Hepatic stellate cell (primary cell): ENCODE measurements around the gene TFE3.

Source experiments
- DNase-seq: peaks from one replicate; pipeline ENCODE4 v3.0.0; 2011; ENCODE audit warnings: low spot score

Gene TFE3

GRCh38 chrX:49043220-49043986 lies at the start of gene TFE3:
Gene TFE3 (minus strand): TSS chrX:49043357. CDS start chrX:49043226, 131 bp downstream.
- DNase-seq = peak; percentile 93

GRCh38 chrX:49089553-49089952 lies 46.4 kb upstream of the TFE3 start:
- no peak for DNase-seq

- DNase-seq = no peak
Measured at GRCh38 chrX:49082271-49082871, 39.2 kb upstream of the TFE3 start.

GRCh38 chrX:49079489-49080428 lies 36.6 kb upstream of the TFE3 start, which contains the start of gene WDR45:
Gene WDR45 (minus strand): TSS chrX:49079887. CDS start chrX:49078095, 1,792 bp downstream.
- DNase-seq = peak; percentile 87

- DNase-seq = no peak
Measured at GRCh38 chrX:49077941-49078340, 34.8 kb upstream of the TFE3 start.

- DNase-seq = no peak
Measured at GRCh38 chrX:49075347-49075746, 32.2 kb upstream of the TFE3 start.

- DNase-seq = peak; percentile 92
Measured at GRCh38 chrX:49073601-49074575, 30.7 kb upstream of the TFE3 start, which contains the start of gene PRAF2. Gene PRAF2 (minus strand): TSS chrX:49074002. CDS start chrX:49073987, 15 bp downstream.

GRCh38 chrX:49072712-49073095 lies 29.5 kb upstream of the TFE3 start:
- DNase-seq = no peak

GRCh38 chrX:49071877-49072711 lies 28.9 kb upstream of the TFE3 start:
- DNase-seq = peak; percentile 91

GRCh38 chrX:49070988-49071387 lies 27.8 kb upstream of the TFE3 start:
- DNase-seq = no peak

- no peak for DNase-seq
Measured at GRCh38 chrX:49069038-49069437, 25.9 kb upstream of the TFE3 start.

GRCh38 chrX:49067285-49068120 lies 24.3 kb upstream of the TFE3 start:
- DNase-seq = no peak

GRCh38 chrX:49066690-49067089 lies 23.5 kb upstream of the TFE3 start:
- no peak for DNase-seq

- no peak for DNase-seq
Measured at GRCh38 chrX:49066278-49066677, 23.1 kb upstream of the TFE3 start.

GRCh38 chrX:49064735-49065134 lies 21.6 kb upstream of the TFE3 start:
- no peak for DNase-seq

- no peak for DNase-seq
Measured at GRCh38 chrX:49064303-49064702, 21.1 kb upstream of the TFE3 start.

GRCh38 chrX:49063715-49064114 lies 20.6 kb upstream of the TFE3 start:
- DNase-seq = no peak

- DNase-seq = no peak
Measured at GRCh38 chrX:49061916-49062315, 18.8 kb upstream of the TFE3 start.

- no peak for DNase-seq
Measured at GRCh38 chrX:49061490-49061889, 18.3 kb upstream of the TFE3 start.
